ENCODE data around the gene FAM156B. TPM values are rescaled to one million over a fixed set of nuclear protein-coding genes. Genes with fewer than 3 reads are reported as not detected.

Gene FAM156B
- total RNA-seq, 4 donors from 2014 or later: 21.6 to 55.9 (median 37.1) TPM

DNA sequence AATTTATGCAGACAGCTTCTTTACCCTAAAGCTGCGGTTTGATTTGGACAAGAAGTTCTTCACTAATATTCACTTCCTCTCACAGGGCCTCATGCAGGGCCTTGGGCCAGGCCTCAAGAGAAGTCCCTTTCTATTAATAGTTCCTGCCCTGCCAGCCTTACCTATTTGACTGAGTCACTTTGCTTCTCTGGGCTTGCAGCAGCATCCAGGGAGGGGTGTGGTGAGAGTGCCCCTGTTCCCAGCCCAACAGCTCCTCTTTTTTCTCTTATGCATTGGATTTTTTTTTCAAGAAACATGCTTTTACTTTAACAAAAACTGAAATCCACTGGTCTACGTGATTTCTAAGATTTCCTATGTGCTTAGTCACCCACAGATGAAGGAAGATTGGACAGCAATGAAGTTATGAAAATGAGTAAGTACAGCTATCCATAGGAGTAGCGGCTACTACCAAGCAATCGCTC, 26.7 kb downstream of the FAM156B start:
- TF ChIP-seq, protein P1, sequence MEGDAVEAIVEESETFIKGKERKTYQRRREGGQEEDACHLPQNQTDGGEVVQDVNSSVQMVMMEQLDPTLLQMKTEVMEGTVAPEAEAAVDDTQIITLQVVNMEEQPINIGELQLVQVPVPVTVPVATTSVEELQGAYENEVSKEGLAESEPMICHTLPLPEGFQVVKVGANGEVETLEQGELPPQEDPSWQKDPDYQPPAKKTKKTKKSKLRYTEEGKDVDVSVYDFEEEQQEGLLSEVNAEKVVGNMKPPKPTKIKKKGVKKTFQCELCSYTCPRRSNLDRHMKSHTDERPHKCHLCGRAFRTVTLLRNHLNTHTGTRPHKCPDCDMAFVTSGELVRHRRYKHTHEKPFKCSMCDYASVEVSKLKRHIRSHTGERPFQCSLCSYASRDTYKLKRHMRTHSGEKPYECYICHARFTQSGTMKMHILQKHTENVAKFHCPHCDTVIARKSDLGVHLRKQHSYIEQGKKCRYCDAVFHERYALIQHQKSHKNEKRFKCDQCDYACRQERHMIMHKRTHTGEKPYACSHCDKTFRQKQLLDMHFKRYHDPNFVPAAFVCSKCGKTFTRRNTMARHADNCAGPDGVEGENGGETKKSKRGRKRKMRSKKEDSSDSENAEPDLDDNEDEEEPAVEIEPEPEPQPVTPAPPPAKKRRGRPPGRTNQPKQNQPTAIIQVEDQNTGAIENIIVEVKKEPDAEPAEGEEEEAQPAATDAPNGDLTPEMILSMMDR (IDR thresholded peaks at IDR 0.05; ENCODE audit: low read depth): no peak

DNA sequence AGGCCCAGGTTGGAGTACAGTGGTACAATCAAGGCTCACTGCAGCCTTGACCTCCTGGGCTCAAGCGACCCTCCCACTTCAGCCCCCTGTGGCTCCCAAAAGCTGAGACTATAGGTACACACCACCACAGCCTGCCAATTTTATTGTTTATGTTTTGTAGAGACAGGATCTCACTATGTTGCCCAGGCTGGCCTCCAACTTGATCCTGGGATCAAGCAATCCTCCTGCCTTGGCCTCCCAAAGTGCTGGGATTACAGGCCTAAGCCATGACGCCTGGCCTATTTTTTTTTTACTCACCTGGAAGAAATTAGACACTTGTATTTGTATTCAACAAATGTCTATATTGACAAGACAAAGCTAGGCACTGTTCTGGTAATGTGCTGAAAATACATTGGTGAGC, 36.1 kb downstream of the FAM156B start:
- TF ChIP-seq, protein P1 (IDR thresholded peaks at IDR 0.05; ENCODE audit: low read depth): no peak

DNA sequence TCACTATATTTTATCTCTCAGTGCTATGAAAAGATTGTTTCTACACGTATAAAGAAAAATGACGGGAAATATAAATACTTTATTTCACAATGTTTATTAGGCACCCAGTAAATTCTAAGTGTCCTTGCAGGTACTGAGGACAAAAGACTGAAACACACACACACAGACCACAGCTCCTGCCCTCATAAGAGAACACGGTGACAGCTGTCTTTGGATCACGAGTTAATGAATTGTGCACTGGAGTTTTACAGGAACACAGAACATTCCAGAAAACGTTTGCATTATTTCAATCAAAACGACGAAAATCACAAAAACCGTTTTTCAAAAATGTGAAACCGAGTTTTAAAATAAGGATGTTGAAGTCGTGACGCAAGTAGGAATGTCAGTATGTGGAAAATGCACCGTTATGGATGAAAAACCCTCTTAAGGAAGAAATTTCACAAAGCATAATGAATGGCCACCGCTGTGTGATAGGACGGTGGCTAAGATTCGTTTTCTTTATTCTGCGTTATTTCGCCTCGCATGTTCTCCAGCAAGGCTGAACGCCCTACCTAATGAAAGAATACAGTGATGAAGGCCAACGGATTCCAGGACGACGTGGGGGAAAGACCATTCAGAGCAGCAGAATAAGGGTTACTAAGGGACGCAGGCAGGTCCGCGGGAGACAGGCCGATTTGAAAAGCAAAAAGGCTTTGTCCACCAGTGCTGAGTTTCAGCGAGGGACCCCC, 37.0 kb downstream of the FAM156B start:
- TF ChIP-seq, protein P1 (IDR thresholded peaks at IDR 0.05; ENCODE audit: low read depth): no peak

DNA sequence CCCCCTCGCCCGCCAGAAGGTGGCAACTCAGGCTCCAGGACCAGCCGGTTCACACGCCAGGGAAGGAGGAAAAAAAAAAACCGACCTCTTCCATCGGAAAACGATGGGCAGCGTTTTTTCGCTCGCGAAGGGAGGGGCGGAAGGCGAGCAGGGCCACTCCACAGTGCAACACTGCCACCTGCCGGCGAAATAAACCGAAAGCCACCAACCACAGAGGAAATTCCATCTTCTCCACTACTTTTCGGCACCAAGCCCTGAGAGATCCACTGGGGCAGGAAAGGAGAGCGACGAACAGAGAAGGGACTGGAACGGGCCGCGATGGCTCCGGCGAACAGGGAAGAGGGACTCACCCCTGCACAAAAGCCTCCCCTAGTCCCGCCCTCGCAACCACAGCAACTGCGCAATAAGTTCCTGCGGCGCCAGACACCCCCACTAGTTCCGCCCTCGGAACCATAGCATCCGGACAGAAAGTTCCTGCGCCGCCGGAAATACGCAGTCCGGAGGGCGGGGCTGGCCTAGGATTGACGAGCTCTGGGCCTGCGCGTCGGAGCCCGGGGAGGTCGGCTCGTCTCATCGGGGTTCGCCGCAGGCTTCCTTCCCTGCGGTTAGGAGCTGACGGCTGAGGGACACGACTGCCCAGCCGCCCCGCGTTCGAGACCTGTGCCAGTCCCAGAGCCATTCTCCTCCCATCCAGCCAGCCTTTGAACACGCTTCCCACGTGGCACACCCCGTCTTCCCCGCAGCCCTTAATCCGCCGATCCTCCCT, 37.8 kb downstream of the FAM156B start:
- TF ChIP-seq, protein P1 (IDR thresholded peaks at IDR 0.05; ENCODE audit: low read depth): no peak

Other genes starting within 250 kb of the FAM156B start
- gene SSX7, start 242.4 kb upstream of the FAM156B start, total RNA-seq: not detected
- not detected for gene SSX2, start 190.2 kb upstream of the FAM156B start, total RNA-seq
- not detected for gene SSX2B, start 146.1 kb upstream of the FAM156B start, total RNA-seq
- gene SPANXN5, start 99.9 kb upstream of the FAM156B start, total RNA-seq: not detected
- gene XAGE5, start 86.0 kb upstream of the FAM156B start, total RNA-seq: not detected
- not detected for gene XAGE3, start 29.2 kb upstream of the FAM156B start, total RNA-seq
- 10 to 100 TPM in 3 of 4 donors, 1 to 10 TPM in 1; 9.9 to 44.3 (median 18.0) TPM for gene FAM156A, start 61.2 kb downstream of the FAM156B start, total RNA-seq
- 1 to 10 TPM in 1 of 4 donors, under 1 TPM in 3; 0.33 to 1.1 (median 0.73) TPM for gene GPR173, start 151.5 kb downstream of the FAM156B start, total RNA-seq
- gene TSPYL2, start 185.0 kb downstream of the FAM156B start, total RNA-seq: 10 to 100 TPM; 33.5 to 56.6 (median 43.5) TPM
- gene KANTR, start 196.8 kb downstream of the FAM156B start, total RNA-seq: 10 to 100 TPM; 14.6 to 41.3 (median 19.0) TPM

Data from subcutaneous adipose tissue (tissue), 4 donors.